HUES48 (cell line): Measurements from ENCODE around the gene SUSD3.
"Not testable (repeated sequence)": the region's sequence is repeated elsewhere in the genome, so short reads cannot be mapped to it uniquely, and the experiment has no call there.

Experiments
- H3K27ac ChIP-seq: one replicate; pipeline ENCODE4 v1.7.0; 2013; ENCODE audit warnings: low read depth, low read length, inconsistent platforms
- H3K27me3 ChIP-seq: 2 replicates; pipeline ENCODE4 v1.6.1; 2013; ENCODE audit warnings: mild to moderate bottlenecking, low read length; ENCODE audit not compliant: control insufficient read depth, insufficient read depth
- H3K36me3 ChIP-seq: 2 replicates; pipeline ENCODE4 v1.6.1; 2013; ENCODE audit warnings: low read length; ENCODE audit not compliant: control insufficient read depth, insufficient read depth
- H3K4me1 ChIP-seq: 2 replicates; pipeline ENCODE4 v1.6.1; 2013; ENCODE audit warnings: mild to moderate bottlenecking, low read length; ENCODE audit not compliant: control insufficient read depth, insufficient read depth
- H3K4me3 ChIP-seq: 2 replicates; pipeline ENCODE4 v1.5.1; 2013; ENCODE audit warnings: mild to moderate bottlenecking, low read depth, low read length
- H3K9ac ChIP-seq: 2 replicates; pipeline ENCODE4 v1.6.1; 2013; ENCODE audit warnings: mild to moderate bottlenecking, low read depth, low read length, moderate library complexity
- H3K9me3 ChIP-seq: 2 replicates; pipeline ENCODE4 v1.6.1; 2013; ENCODE audit warnings: low read length; ENCODE audit not compliant: control insufficient read depth, insufficient read depth

Gene SUSD3

GRCh38 chr9:93058355-93059010 lies at the start of gene SUSD3:
Gene SUSD3, plus strand, starts transcription at chr9:93058701. Its CDS starts 42 bp downstream, at chr9:93058743.
- Histone ChIP-seq H3K36me3 (no peaks in the 10 kb centered on the region), H3K27me3 (peaks cover 7% of the 10 kb centered on the region), H3K9ac (no peak within 1 kb of the TSS), H3K4me1 (peaks cover 26% of the 10 kb centered on the region), H3K27ac (peak within 1 kb of the TSS; percentile 3), H3K4me3 (peak within 1 kb of the TSS; percentile 56), H3K9me3 (no peaks in the 10 kb centered on the region)

DNA sequence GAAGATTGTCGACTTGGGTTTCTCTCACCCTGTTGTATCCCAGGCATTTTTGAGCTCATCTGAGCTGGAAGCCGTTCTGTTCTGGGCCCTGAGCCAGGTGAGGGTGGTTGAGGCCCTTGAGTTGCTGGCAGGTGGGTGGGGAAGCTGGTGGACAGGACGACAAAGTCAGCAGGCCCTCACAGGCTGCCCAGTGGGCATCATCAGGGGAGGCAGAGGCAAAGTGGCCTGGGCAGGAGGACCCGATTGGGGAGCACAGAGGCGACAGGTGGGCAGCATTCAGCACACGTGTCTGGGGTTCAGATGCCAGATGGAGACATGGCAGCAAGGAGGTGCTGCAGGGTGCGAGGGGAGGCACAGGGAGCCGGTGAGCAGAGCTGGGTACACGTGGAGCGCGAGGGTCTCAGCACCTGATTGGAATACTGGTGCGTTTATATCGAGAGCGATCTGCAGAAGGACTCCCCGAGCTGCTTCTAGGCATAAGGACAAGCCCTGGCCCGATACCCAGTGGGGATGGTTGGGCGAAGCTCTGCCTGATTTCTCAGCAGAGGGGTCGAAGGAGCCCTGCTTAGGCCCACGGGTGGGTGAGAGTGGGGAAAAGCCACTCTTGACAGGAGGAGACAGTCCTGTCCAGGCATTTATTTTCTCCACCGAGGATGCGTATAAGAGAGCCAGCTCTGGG lies 49.0 kb upstream of the SUSD3 start:
- H3K4me3 ChIP-seq = no peak overlapping the region
- peaks cover 5% of the 10 kb centered on the region; the same call in 1 of the 2 replicates for H3K4me1 ChIP-seq
- no peaks in the 10 kb centered on the region for H3K27me3 ChIP-seq
- H3K9me3 ChIP-seq = no peaks in the 10 kb centered on the region
- no peak overlapping the region for H3K9ac ChIP-seq
- no peak overlapping the region for H3K27ac ChIP-seq
- H3K36me3 ChIP-seq = no peaks in the 10 kb centered on the region

GRCh38 chr9:93010056-93010455 lies 48.4 kb upstream of the SUSD3 start:
- no peak overlapping the region for H3K27ac ChIP-seq
- H3K4me3 ChIP-seq = no peak overlapping the region
- no peaks in the 10 kb centered on the region for H3K9me3 ChIP-seq
- H3K36me3 ChIP-seq = no peaks in the 10 kb centered on the region
- H3K9ac ChIP-seq = no peak overlapping the region
- no peaks in the 10 kb centered on the region for H3K27me3 ChIP-seq
- H3K4me1 ChIP-seq = peaks cover 5% of the 10 kb centered on the region; the same call in 1 of the 2 replicates

GRCh38 chr9:93010704-93011103 lies 47.8 kb upstream of the SUSD3 start:
- Histone ChIP-seq H3K27ac (no peak overlapping the region), H3K4me3 (no peak overlapping the region), H3K9ac (no peak overlapping the region), H3K36me3 (no peaks in the 10 kb centered on the region), H3K9me3 (no peaks in the 10 kb centered on the region), H3K4me1 (peaks cover 5% of the 10 kb centered on the region; the same call in 1 of the 2 replicates), H3K27me3 (no peaks in the 10 kb centered on the region)

- no peak overlapping the region for H3K4me3 ChIP-seq
- no peaks in the 10 kb centered on the region for H3K9me3 ChIP-seq
- H3K27ac ChIP-seq = no peak overlapping the region
- no peaks in the 10 kb centered on the region for H3K27me3 ChIP-seq
- no peaks in the 10 kb centered on the region for H3K36me3 ChIP-seq
- peaks cover 5% of the 10 kb centered on the region; the same call in 1 of the 2 replicates for H3K4me1 ChIP-seq
- no peak overlapping the region for H3K9ac ChIP-seq
These were observed 47.4 kb upstream of the SUSD3 start for GRCh38 chr9:93011114-93011513.

- Histone ChIP-seq H3K9me3 (no peaks in the 10 kb centered on the region), H3K36me3 (no peaks in the 10 kb centered on the region), H3K4me1 (peaks cover 9% of the 10 kb centered on the region; the same call in 1 of the 2 replicates), H3K27ac (no peak overlapping the region), H3K27me3 (no peaks in the 10 kb centered on the region), H3K4me3 (no peak overlapping the region), H3K9ac (no peak overlapping the region)
These were observed 45.3 kb upstream of the SUSD3 start for GRCh38 chr9:93012963-93013855.

GRCh38 chr9:93013856-93014582 lies 44.5 kb upstream of the SUSD3 start:
- Histone ChIP-seq H3K4me1 (peaks cover 11% of the 10 kb centered on the region; the same call in 1 of the 2 replicates), H3K27ac (no peak overlapping the region), H3K4me3 (no peak overlapping the region), H3K27me3 (no peaks in the 10 kb centered on the region), H3K9me3 (no peaks in the 10 kb centered on the region), H3K9ac (no peak overlapping the region), H3K36me3 (no peaks in the 10 kb centered on the region)

DNA sequence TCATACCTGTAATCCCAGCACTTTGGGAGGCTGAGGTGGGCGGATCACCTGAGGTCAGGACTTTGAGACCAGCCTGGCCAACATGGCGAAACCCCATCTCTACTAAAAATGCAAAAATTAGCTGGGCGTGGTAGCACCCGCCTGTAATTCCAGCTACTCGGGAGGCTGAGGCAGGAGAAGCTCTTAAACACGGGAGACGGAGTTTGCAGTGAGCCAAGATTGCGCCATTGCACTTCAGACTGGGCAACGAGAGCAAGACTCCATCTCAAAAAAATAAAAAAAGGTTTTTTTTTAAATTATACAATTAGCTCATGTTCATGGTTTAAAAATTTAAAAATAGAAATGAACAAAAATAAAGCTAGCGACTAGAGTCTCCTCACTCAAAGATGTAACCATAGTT lies 43.3 kb upstream of the SUSD3 start:
- not testable (repeated sequence) for H3K27ac ChIP-seq, H3K9me3 ChIP-seq, H3K27me3 ChIP-seq, H3K4me3 ChIP-seq, H3K9ac ChIP-seq, H3K36me3 ChIP-seq
- peaks cover 11% of the 10 kb centered on the region; the same call in 1 of the 2 replicates for H3K4me1 ChIP-seq

DNA sequence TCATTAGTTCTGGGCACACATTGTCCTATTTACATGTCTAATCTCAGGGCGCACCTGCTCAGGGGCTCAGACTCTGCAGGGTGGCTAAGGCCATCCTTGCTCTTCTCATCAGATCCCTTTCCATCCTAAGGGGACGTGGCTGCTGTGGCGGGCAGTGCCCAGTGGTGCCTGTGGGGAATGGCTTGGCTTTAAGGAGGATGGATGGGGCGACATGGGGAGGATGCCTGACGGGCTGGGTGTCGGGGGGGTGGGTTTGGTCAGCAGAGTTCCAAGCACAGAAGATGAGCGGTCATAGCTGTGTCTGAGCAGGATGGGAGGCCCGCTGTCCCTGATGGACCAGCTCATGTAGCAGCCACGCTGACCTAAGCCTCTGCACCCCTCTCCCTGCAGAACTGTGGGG lies 40.9 kb upstream of the SUSD3 start:
- no peak overlapping the region for H3K4me3 ChIP-seq
- no peaks in the 10 kb centered on the region for H3K9me3 ChIP-seq
- no peak overlapping the region for H3K9ac ChIP-seq
- no peaks in the 10 kb centered on the region for H3K36me3 ChIP-seq
- H3K27me3 ChIP-seq = no peaks in the 10 kb centered on the region
- peaks cover 11% of the 10 kb centered on the region; the same call in 1 of the 2 replicates for H3K4me1 ChIP-seq
- H3K27ac ChIP-seq = no peak overlapping the region

- H3K9me3 ChIP-seq = no peaks in the 10 kb centered on the region
- H3K27ac ChIP-seq = no peak overlapping the region
- no peak overlapping the region for H3K9ac ChIP-seq
- no peaks in the 10 kb centered on the region for H3K27me3 ChIP-seq
- H3K36me3 ChIP-seq = no peaks in the 10 kb centered on the region
- 0 out of 2 replicates have a peak, but pooled peaks cover 7% of the 10 kb centered on the region for H3K4me1 ChIP-seq
- H3K4me3 ChIP-seq = no peak overlapping the region
These were observed 38.4 kb upstream of the SUSD3 start for GRCh38 chr9:93020151-93020550.
